Cardiac muscle cell (in vitro differentiated cells and primary cell): ENCODE measurements around the gene SLC22A5. TPM values are rescaled to one million over a fixed set of nuclear protein-coding genes. Genes with fewer than 3 reads are reported as not detected.

ENCODE experiments used
- DNase-seq, 2 donors: peaks; one replicate each; pipeline versions ENCODE4 v3.0.0 to v3.0.0-alpha.2; 2010 to 2017; ENCODE audit warnings: low read depth in 1 of 2, low spot score in 1 of 2
- H3K27ac ChIP-seq: fragments of 200-600 bp; sonication (generic); 2 replicates; pipeline ENCODE4 v1.5.1; 2016
- H3K27me3 ChIP-seq: fragments of 200-600 bp; sonication (generic); 2 replicates; pipeline ENCODE4 v1.6.0; 2016; ENCODE audit warnings: control low read depth
- H3K36me3 ChIP-seq: fragments of 200-600 bp; sonication (generic); 2 replicates; pipeline ENCODE4 v1.5.1; 2016; ENCODE audit warnings: control low read depth
- H3K4me1 ChIP-seq: fragments of 200-600 bp; sonication (generic); 2 replicates; pipeline ENCODE4 v1.8.1; 2017; ENCODE audit warnings: low read depth, mild to moderate bottlenecking, mixed run types
- H3K4me3 ChIP-seq: fragments of 200-600 bp; sonication (generic); 2 replicates; pipeline ENCODE4 v1.5.1; 2016; ENCODE audit warnings: mild to moderate bottlenecking
- H3K9me3 ChIP-seq: fragments of 200-600 bp; sonication (generic); 2 replicates; pipeline ENCODE4 v1.5.1; 2017; ENCODE audit warnings: low read depth, mild to moderate bottlenecking, control low read depth
- CTCF ChIP-seq: IDR thresholded peaks from 2 replicates; pipeline ENCODE4 v1.5.1; 2012; ENCODE audit warnings: low read depth, mild to moderate bottlenecking, low read length
- polyA plus RNA-seq: library from polyadenylated mRNA; unstranded; fragments of >200 nt; fragmentation: Nextera tagmentation; extraction: Ambion mirVana; gene quantifications from 2 replicates; pipeline ENCODE4 v1.2.1, GENCODE V29; 2016
- total RNA-seq: library from RNA; depleted of rRNA; stranded (reverse); fragments of >200 nt; gene quantifications from 2 replicates; pipeline ENCODE4 v1.2.3, GENCODE V29; 2016

SLC22A5 gene
- total and polyA plus RNA-seq, 2 experiments from 2014 or later = 3.0 to 6.4 TPM

- no peak for TF ChIP-seq CTCF
- no peaks in the 10 kb centered on the region for H3K4me1 ChIP-seq
- no peak overlapping the region for H3K4me3 ChIP-seq
- H3K27ac ChIP-seq = no peak overlapping the region
- H3K36me3 ChIP-seq = no peaks in the 10 kb centered on the region
- no peaks in the 10 kb centered on the region for H3K27me3 ChIP-seq
- H3K9me3 ChIP-seq = no peaks in the 10 kb centered on the region
- no peak for DNase-seq
Observed at GRCh38 chr5:132342291-132343180, 27.0 kb upstream of the SLC22A5 start.

- no peak for TF ChIP-seq CTCF
- no peaks in the 10 kb centered on the region for H3K36me3 ChIP-seq
- H3K4me3 ChIP-seq = no peak overlapping the region
Observed at GRCh38 chr5:132344775-132345514, 24.6 kb upstream of the SLC22A5 start.

GRCh38 chr5:132353486-132353995 is 16.0 kb upstream of the SLC22A5 start:
- H3K36me3 ChIP-seq = no peaks in the 10 kb centered on the region
- no peak overlapping the region for H3K27ac ChIP-seq
- H3K4me1 ChIP-seq = no peaks in the 10 kb centered on the region
- H3K4me3 ChIP-seq = no peak overlapping the region
- no peak for DNase-seq
- no peaks in the 10 kb centered on the region for H3K27me3 ChIP-seq
- H3K9me3 ChIP-seq = no peaks in the 10 kb centered on the region
- no peak for TF ChIP-seq CTCF

More at GRCh38 chr5:132344775-132345514, 24.6 kb upstream of the SLC22A5 start:
- Histone ChIP-seq H3K9me3 (no peaks in the 10 kb centered on the region), H3K27ac (no peak overlapping the region), H3K4me1 (no peaks in the 10 kb centered on the region), H3K27me3 (no peaks in the 10 kb centered on the region)
- DNase-seq = no peak

GRCh38 chr5:132354381-132355139 is 14.9 kb upstream of the SLC22A5 start:
- no peak for TF ChIP-seq CTCF

GRCh38 chr5:132355140-132355765 is 14.3 kb upstream of the SLC22A5 start:
- no peak for DNase-seq
- Histone ChIP-seq H3K36me3 (no peaks in the 10 kb centered on the region), H3K27ac (no peak overlapping the region), H3K4me3 (no peak overlapping the region), H3K9me3 (no peaks in the 10 kb centered on the region), H3K27me3 (no peaks in the 10 kb centered on the region), H3K4me1 (no peaks in the 10 kb centered on the region)
- TF ChIP-seq CTCF = no peak

More at GRCh38 chr5:132354381-132355139, 14.9 kb upstream of the SLC22A5 start:
- no peaks in the 10 kb centered on the region for H3K9me3 ChIP-seq
- H3K27ac ChIP-seq = no peak overlapping the region
- H3K4me3 ChIP-seq = no peak overlapping the region
- no peaks in the 10 kb centered on the region for H3K36me3 ChIP-seq
- H3K27me3 ChIP-seq = no peaks in the 10 kb centered on the region
- DNase-seq = no peak
- H3K4me1 ChIP-seq = no peaks in the 10 kb centered on the region
